BLaER1 treated with 17β-estradiol and CSF1 and Interleukin-3, amounts not matched to agents 10 nM and 100 nM (cell line): ENCODE data around the gene PPFIBP2.
"Not testable (repeated sequence)": the region's sequence is repeated elsewhere in the genome, so short reads cannot be mapped to it uniquely, and the experiment has no call there.

Source experiments
- H3K27ac ChIP-seq, 11 experiments: shearing (Covaris generic); formaldehyde crosslinking; 2 replicates each; pipeline ENCODE4 v1.8.1; 2022
- H3K27me3 ChIP-seq, 11 experiments: shearing (Covaris generic); formaldehyde crosslinking; 2 replicates each; pipeline ENCODE4 v1.8.1; 2022
- H3K36me3 ChIP-seq, 11 experiments: shearing (Covaris generic); formaldehyde crosslinking; 2 replicates each; pipeline ENCODE4 v1.8.1; 2022
- H3K4me1 ChIP-seq, 10 experiments: shearing (Covaris generic); formaldehyde crosslinking; 2 replicates each; pipeline ENCODE4 v1.8.1; 2022
- H3K4me2 ChIP-seq, 11 experiments: shearing (Covaris generic); formaldehyde crosslinking; 2 replicates each; pipeline ENCODE4 v1.8.1; 2022
- H3K4me3 ChIP-seq, 10 experiments: shearing (Covaris generic); formaldehyde crosslinking; 2 replicates each; pipeline ENCODE4 v1.8.1; 2022
- H3K9ac ChIP-seq, 11 experiments: shearing (Covaris generic); formaldehyde crosslinking; 2 replicates each; pipeline ENCODE4 v1.8.1; 2022
- H3K9me3 ChIP-seq, 11 experiments: shearing (Covaris generic); formaldehyde crosslinking; replicated peaks in 1 of 11; 2 replicates each; pipeline ENCODE4 v1.8.1; 2022
- H4K20me1 ChIP-seq, 11 experiments: shearing (Covaris generic); formaldehyde crosslinking; 2 replicates each; pipeline ENCODE4 v1.8.1; 2022
- Cebpa-rat ChIP-seq, 11 experiments: shearing (Covaris generic); IDR thresholded peaks; 2 replicates each; pipeline ENCODE4 v1.8.1; 2022

Gene PPFIBP2

DNA sequence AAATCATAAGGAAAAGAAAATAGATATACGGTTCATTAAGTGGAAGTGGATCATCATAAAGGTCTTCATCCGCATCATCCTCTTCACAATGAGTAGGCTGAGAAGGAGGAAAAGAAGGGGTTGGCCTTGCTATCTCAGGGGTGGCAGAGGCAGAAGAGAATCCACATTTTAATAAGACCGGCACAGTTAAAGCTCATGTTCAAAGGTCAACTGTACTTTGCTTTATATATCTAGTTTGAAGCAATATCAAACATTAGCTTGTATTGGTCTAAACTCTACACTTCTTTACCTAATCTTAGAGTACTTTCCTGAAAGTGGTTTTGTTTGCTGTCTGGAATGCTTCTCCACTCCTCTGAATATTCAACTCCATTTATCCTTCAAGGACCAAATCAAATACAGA, 5.7 kb upstream of the PPFIBP2 start:
- H3K27me3 ChIP-seq: no peaks in the 10 kb centered on the region
- H3K4me1 ChIP-seq: peaks cover 20 to 30% (median 24%) of the 10 kb centered on the region in 10 experiments
- TF ChIP-seq Cebpa-rat (IDR thresholded peaks at IDR 0.05): no peak

DNA sequence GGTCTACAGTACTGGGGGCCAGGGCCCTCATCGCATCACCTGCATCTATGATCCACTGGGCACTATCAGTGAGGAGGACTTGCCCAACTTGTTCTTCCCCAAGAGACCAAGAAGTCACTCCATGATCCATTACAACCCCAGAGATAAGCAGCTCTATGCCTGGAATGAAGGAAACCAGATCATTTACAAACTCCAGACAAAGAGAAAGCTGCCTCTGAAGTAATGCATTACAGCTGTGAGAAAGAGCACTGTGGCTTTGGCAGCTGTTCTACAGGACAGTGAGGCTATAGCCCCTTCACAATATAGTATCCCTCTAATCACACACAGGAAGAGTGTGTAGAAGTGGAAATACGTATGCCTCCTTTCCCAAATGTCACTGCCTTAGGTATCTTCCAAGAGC, 3.8 kb upstream of the PPFIBP2 start:
- Histone ChIP-seq H3K4me1 (peaks cover 23 to 39% (median 33%) of the 10 kb centered on the region in 10 experiments), H3K36me3 (no peaks in the 10 kb centered on the region), H3K4me2 (peak overlapping the region in 2 of 11 experiments; percentile 86 to 94; a peak in 3 of 22 replicates), H4K20me1 (peaks cover 0 to 4% (median 0%) of the 10 kb centered on the region in 11 experiments; a peak in 2 of 22 replicates), H3K4me3 (no peak overlapping the region), H3K9me3 (no peaks in the 10 kb centered on the region), H3K9ac (no peak overlapping the region), H3K27me3 (peaks cover 0 to 11% (median 8%) of the 10 kb centered on the region in 11 experiments; a peak in 9 of 22 replicates), H3K27ac (no peak overlapping the region)
- no peak for TF ChIP-seq Cebpa-rat (IDR thresholded peaks at IDR 0.05)

More for the DNA sequence above, 5.7 kb upstream of the PPFIBP2 start:
- Histone ChIP-seq H3K36me3 (no peaks in the 10 kb centered on the region), H3K4me2 (no peak overlapping the region), H3K9me3 (no peaks in the 10 kb centered on the region), H3K27ac (no peak overlapping the region), H3K9ac (no peak overlapping the region), H3K4me3 (no peak overlapping the region), H4K20me1 (no peaks in the 10 kb centered on the region)

DNA sequence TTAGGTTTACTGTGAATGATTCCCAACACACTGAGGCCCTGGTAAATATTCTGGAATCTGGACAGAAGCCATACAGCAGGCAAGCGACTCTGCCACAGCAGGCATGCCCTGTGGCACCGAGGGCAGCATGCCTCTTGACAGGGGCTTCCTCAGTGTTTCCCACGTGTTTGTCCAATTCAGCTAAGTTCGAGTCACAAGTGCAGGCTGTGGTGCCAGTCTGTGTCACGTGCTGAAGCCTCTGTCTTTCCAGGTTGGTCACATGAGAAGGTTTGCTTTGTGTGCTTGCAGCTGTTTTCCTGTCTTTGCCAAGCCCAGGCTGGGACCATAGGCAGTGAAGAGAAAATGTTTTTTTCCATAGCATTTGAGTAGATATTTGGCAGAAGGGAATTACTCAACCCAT, 2.4 kb upstream of the PPFIBP2 start:
- Histone ChIP-seq H3K27ac (peak overlapping the region in 10 of 11 experiments; percentile 93 to 99 (median 97); a peak in 20 of 22 replicates), H4K20me1 (peaks cover 0 to 16% (median 0%) of the 10 kb centered on the region in 11 experiments; a peak in 5 of 22 replicates), H3K4me2 (peak overlapping the region; percentile 86 to 98 (median 94)), H3K4me3 (0 out of 20 replicates have a peak overlapping the region, but pooled peaks of 1 of the 10 experiments have one; percentile 94), H3K4me1 (peaks cover 37 to 52% (median 40%) of the 10 kb centered on the region in 10 experiments), H3K27me3 (peaks cover 0 to 17% (median 11%) of the 10 kb centered on the region in 11 experiments; a peak in 9 of 22 replicates), H3K9me3 (no peaks in the 10 kb centered on the region), H3K9ac (peak overlapping the region in 7 of 11 experiments; percentile 88 to 95 (median 94); a peak in 9 of 22 replicates), H3K36me3 (no peaks in the 10 kb centered on the region)
- TF ChIP-seq Cebpa-rat (IDR thresholded peaks at IDR 0.05): no peak

- Histone ChIP-seq H3K4me3 (peak overlapping the region; percentile 76 to 94 (median 86)), H3K9ac (peak overlapping the region; percentile 86 to 95 (median 91)), H3K27me3 (peaks cover 0 to 17% (median 11%) of the 10 kb centered on the region in 11 experiments; a peak in 9 of 22 replicates), H3K36me3 (no peaks in the 10 kb centered on the region), H3K9me3 (peaks cover 0 to 6% (median under 1%) of the 10 kb centered on the region in 11 experiments; a peak in 9 of 22 replicates), H3K4me1 (peaks cover 37 to 55% (median 43%) of the 10 kb centered on the region in 10 experiments), H3K27ac (peak overlapping the region; percentile 93 to 99 (median 97)), H4K20me1 (peaks cover 0 to 24% (median 0%) of the 10 kb centered on the region in 11 experiments; a peak in 5 of 22 replicates), H3K4me2 (peak overlapping the region; percentile 86 to 98 (median 94))
- peak in 7 of 11 experiments; percentile 33 to 88 (median 45); a peak in 9 of 22 replicates for TF ChIP-seq Cebpa-rat (IDR thresholded peaks at IDR 0.05)
Observed at GRCh38 chr11:7512525-7513233, 1.1 kb upstream of the PPFIBP2 start.

DNA sequence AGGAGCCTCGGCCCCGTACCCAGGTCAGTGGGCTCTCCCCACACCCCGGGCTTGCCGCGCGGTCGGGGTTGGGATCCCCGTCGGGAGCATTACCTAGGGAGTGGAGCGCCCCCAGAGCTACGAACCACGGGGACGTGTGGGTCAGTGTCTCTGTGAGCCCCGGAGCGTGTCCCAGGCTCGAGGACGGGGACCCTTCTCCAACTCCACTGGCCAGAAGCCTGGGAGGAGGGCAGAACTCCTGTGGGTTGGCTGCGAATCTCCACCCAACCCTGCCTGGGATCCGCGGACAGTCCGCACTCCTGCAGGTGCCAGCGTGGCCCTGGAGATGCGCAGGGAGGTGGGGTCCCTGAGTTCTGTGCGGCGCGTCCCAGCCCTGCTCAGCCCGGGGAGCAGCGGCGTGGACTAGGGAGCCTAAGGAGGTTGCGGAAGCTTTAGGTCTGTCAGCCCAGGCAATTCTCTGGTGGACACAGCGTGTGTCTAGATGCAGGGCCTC, 346 bp downstream of the PPFIBP2 start:
- Histone ChIP-seq H3K9me3 (peaks cover 0 to 18% (median 13%) of the 10 kb centered on the region in 11 experiments; a peak in 15 of 22 replicates), H3K4me3 (peak overlapping the region; percentile 76 to 94 (median 86)), H3K27me3 (peaks cover 0 to 17% (median 11%) of the 10 kb centered on the region in 11 experiments; a peak in 9 of 22 replicates), H4K20me1 (peaks cover 0 to 24% (median 0%) of the 10 kb centered on the region in 11 experiments; a peak in 5 of 22 replicates), H3K36me3 (no peaks in the 10 kb centered on the region), H3K27ac (peak overlapping the region; percentile 93 to 99 (median 97)), H3K4me2 (peak overlapping the region; percentile 91 to 98 (median 95)), H3K4me1 (peaks cover 37 to 64% (median 46%) of the 10 kb centered on the region in 10 experiments), H3K9ac (peak overlapping the region; percentile 86 to 95 (median 91))
- no peak for TF ChIP-seq Cebpa-rat (IDR thresholded peaks at IDR 0.05)

DNA sequence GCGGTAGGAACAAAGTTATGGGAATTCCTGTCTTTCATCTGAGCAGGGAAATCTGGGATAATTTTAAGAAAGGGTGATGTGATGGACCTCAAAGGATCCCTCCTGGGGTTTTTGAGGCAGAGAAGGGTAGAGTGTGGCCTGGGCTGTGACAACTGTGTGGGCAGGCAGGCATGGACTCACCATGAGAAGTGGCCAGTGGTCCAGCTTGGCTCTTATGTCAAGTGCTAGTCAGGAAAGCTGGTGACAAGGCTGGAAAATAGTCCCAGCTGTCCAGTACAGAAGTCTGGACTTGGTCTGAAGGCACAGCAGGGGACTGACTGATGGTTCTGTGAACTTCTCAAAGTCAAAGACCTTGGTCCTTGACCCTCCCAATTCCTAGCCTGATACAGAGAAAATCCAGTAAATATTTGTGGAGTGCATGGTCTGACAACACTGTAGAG, 1.7 kb downstream of the PPFIBP2 start:
- Histone ChIP-seq H3K4me3 (peak overlapping the region in 3 of 10 experiments; percentile 83 to 94 (median 92); a peak in 4 of 20 replicates), H3K27me3 (peaks cover 0 to 17% (median 11%) of the 10 kb centered on the region in 11 experiments; a peak in 9 of 22 replicates), H3K9me3 (peaks cover 0 to 26% (median 18%) of the 10 kb centered on the region in 11 experiments; a peak in 16 of 22 replicates), H3K4me2 (peak overlapping the region; percentile 91 to 98 (median 95); a peak in 19 of 22 replicates), H4K20me1 (peaks cover 0 to 24% (median 0%) of the 10 kb centered on the region in 11 experiments; a peak in 5 of 22 replicates), H3K4me1 (peaks cover 48 to 74% (median 59%) of the 10 kb centered on the region in 10 experiments), H3K27ac (no peak overlapping the region), H3K9ac (peak overlapping the region in 2 of 11 experiments; percentile 94 to 95; a peak in 3 of 22 replicates), H3K36me3 (no peaks in the 10 kb centered on the region)
- TF ChIP-seq Cebpa-rat (IDR thresholded peaks at IDR 0.05): no peak

DNA sequence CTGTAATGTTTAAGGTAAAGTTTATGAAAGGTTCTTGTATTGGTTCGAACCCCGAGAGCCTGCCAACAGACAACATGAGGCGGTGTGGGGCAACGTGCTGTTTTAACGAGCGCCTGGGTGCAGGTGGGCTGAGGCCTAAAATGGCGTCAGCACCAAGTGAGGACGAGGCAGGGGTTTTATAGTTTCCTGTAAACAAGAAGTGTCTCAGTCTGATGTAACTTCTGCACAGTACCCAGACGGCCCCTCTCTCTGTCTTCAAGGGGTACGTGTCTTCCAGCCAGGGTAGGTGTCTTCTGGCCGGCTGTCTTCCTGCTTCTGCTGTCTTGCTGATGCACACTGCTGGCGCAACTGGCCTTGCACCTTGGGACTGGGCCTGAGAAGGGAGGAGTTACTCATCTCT, 2.7 kb downstream of the PPFIBP2 start:
- H3K9ac ChIP-seq: no peak overlapping the region
- peaks cover 0 to 26% (median 18%) of the 10 kb centered on the region in 11 experiments; a peak in 16 of 22 replicates for H3K9me3 ChIP-seq
- no peak overlapping the region for H3K27ac ChIP-seq
- no peak for TF ChIP-seq Cebpa-rat (IDR thresholded peaks at IDR 0.05)
- peak overlapping the region in 1 of 10 experiments; percentile 94; a peak in 1 of 20 replicates for H3K4me3 ChIP-seq
- H3K4me1 ChIP-seq: peaks cover 50 to 74% (median 60%) of the 10 kb centered on the region in 10 experiments
- H3K36me3 ChIP-seq: no peaks in the 10 kb centered on the region
- peak overlapping the region in 10 of 11 experiments; percentile 9 to 98 (median 94); a peak in 14 of 22 replicates for H3K4me2 ChIP-seq
- peaks cover 0 to 24% (median 0%) of the 10 kb centered on the region in 11 experiments; a peak in 5 of 22 replicates for H4K20me1 ChIP-seq
- peaks cover 0 to 17% (median 11%) of the 10 kb centered on the region in 11 experiments; a peak in 9 of 22 replicates for H3K27me3 ChIP-seq

DNA sequence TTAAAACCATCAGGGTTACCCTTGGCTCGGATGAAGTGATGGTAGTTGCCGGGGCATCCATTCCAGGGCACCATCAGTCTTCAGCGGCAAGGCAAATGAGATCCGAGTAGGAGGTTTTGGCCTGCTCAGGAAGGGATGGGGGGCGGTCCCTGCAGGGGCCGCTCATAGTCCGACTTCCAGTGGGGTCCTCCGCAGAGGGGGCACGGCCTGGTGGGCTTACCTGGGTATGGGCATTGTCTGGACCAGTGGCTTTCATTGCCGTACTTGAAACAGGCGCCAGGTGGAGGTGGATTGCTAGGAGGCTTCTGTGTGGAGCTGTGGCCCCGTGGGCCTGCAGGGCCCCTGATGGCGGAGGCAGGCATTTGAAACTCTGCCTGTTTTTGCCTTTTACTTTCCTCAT, 3.9 kb downstream of the PPFIBP2 start:
- Histone ChIP-seq H3K4me2 (peak overlapping the region in 1 of 11 experiments; percentile 91; a peak in 2 of 22 replicates), H3K27me3 (peaks cover 0 to 17% (median 11%) of the 10 kb centered on the region in 11 experiments; a peak in 9 of 22 replicates), H3K4me1 (peaks cover 48 to 78% (median 59%) of the 10 kb centered on the region in 10 experiments), H4K20me1 (peaks cover 0 to 24% (median 0%) of the 10 kb centered on the region in 11 experiments; a peak in 5 of 22 replicates), H3K9me3 (peaks cover 0 to 26% (median 18%) of the 10 kb centered on the region in 11 experiments; a peak in 16 of 22 replicates)
- H3K4me3 ChIP-seq, H3K36me3 ChIP-seq, H3K27ac ChIP-seq, H3K9ac ChIP-seq: not testable (repeated sequence)
